HEK293 (cell line): ENCODE data around the gene MUC13.
"Not testable (repeated sequence)": the region's sequence is repeated elsewhere in the genome, so short reads cannot be mapped to it uniquely, and the experiment has no call there.

Experiments used
- CTCF ChIA-PET: fragments of 350-600 bp; formaldehyde crosslinking; extraction: SDS; loops from one replicate; lab custom pipeline; 2021; ENCODE audit warnings: antibody characterized with exemption; lab: Yijun Ruan, JAX
- POLR2A ChIA-PET: fragments of 300-600 bp; formaldehyde crosslinking; extraction: SDS; loops from one replicate; lab custom pipeline; 2020; ENCODE audit warnings: antibody characterized with exemption, inconsistent platforms; lab: Yijun Ruan, JAX
- H3K27ac ChIP-seq: fragments of 200-500 bp; sonication (Bioruptor generic); 2 replicates; pipeline ENCODE4 v1.5.1; 2014; ENCODE audit warnings: low read depth, low read length, control low read depth, inconsistent platforms; ENCODE audit errors: extremely low read depth
- H3K36me3 ChIP-seq, 2 experiments: fragments of 200-500 bp in 1 of 2; sonication (Bioruptor generic) in 1 of 2; 1 replicate in 1 of 2; 2 replicates in 1 of 2; pipeline ENCODE4 v1.5.1; 2014 to 2017; ENCODE audit warnings: inconsistent platforms in 2 of 2, low read length in 2 of 2; ENCODE audit not compliant: control insufficient read depth in 2 of 2, insufficient read depth in 1 of 2
- H3K4me1 ChIP-seq: fragments of 200-500 bp; sonication (Bioruptor generic); 2 replicates; pipeline ENCODE4 v1.5.1; 2014; ENCODE audit warnings: mild to moderate bottlenecking, low read length, inconsistent platforms; ENCODE audit not compliant: control insufficient read depth, insufficient read depth
- H3K4me3 ChIP-seq: 2 replicates; pipeline ENCODE4 v1.5.1; 2011; ENCODE audit warnings: low read depth, mild to moderate bottlenecking, control low read depth, low read length, moderate library complexity
- H3K9me3 ChIP-seq: fragments of 200-500 bp; sonication (Bioruptor generic); 2 replicates; pipeline ENCODE4 v1.5.1; 2014; ENCODE audit warnings: low read depth, low read length, inconsistent platforms; ENCODE audit not compliant: control insufficient read depth, insufficient read depth
- AEBP2 ChIP-seq: fragments of 450-650 bp; formaldehyde crosslinking; IDR thresholded peaks from 2 replicates; pipeline ENCODE4 v1.5.1; 2016; ENCODE audit warnings: missing biosample characterization, missing genetic modification characterization, borderline replicate concordance
- ELK4 ChIP-seq: IDR thresholded peaks from 2 replicates; pipeline ENCODE4 v1.6.1; 2011; ENCODE audit warnings: mild to moderate bottlenecking, low read depth, low read length, borderline replicate concordance
- HOXC10 ChIP-seq: sonication (generic); formaldehyde crosslinking; IDR thresholded peaks from 2 replicates; pipeline ENCODE4 v1.8.1; 2023; ENCODE audit warnings: mild to moderate bottlenecking, missing genetic modification reagents
- KLF7 ChIP-seq: fragments of 450-650 bp; formaldehyde crosslinking; IDR thresholded peaks from 2 replicates; pipeline ENCODE4 v1.5.1; 2016; ENCODE audit warnings: missing biosample characterization, missing genetic modification characterization, borderline replicate concordance
- KLF9 ChIP-seq: fragments of 450-650 bp; formaldehyde crosslinking; IDR thresholded peaks from 2 replicates; pipeline ENCODE4 v1.5.1; 2016; ENCODE audit warnings: missing biosample characterization, missing genetic modification characterization, low read depth
- MEIS1 ChIP-seq: sonication (generic); formaldehyde crosslinking; IDR thresholded peaks from 2 replicates; pipeline ENCODE4 v1.8.1; 2022; ENCODE audit warnings: missing genetic modification reagents, mild to moderate bottlenecking, borderline replicate concordance
- SETDB1 ChIP-seq: IDR thresholded peaks from one replicate; pipeline ENCODE4 v1.6.1; 2017; ENCODE audit warnings: mild to moderate bottlenecking, low read length, moderate library complexity, mixed read lengths; ENCODE audit not compliant: insufficient read length
- SP3 ChIP-seq: fragments of 450-650 bp; formaldehyde crosslinking; IDR thresholded peaks from 2 replicates; pipeline ENCODE4 v1.5.1; 2016; ENCODE audit warnings: missing biosample characterization, missing genetic modification characterization
- ZBTB1 ChIP-seq: fragments of 450-650 bp; formaldehyde crosslinking; IDR thresholded peaks from 2 replicates; pipeline ENCODE4 v1.5.1; 2016; ENCODE audit warnings: missing biosample characterization, missing genetic modification characterization
- ZFP37 ChIP-seq: fragments of 450-650 bp; formaldehyde crosslinking; IDR thresholded peaks from 2 replicates; pipeline ENCODE4 v1.5.1; 2016; ENCODE audit warnings: missing biosample characterization, missing genetic modification characterization
- ZNF133 ChIP-seq: fragments of 450-650 bp; formaldehyde crosslinking; IDR thresholded peaks from 2 replicates; pipeline ENCODE4 v1.5.1; 2016; ENCODE audit warnings: missing biosample characterization, missing genetic modification characterization
- ZNF211 ChIP-seq: fragments of 450-650 bp; formaldehyde crosslinking; IDR thresholded peaks from 2 replicates; pipeline ENCODE4 v1.5.1; 2016; ENCODE audit warnings: low read depth, missing biosample characterization, missing genetic modification characterization
- ZNF221 ChIP-seq: fragments of 450-650 bp; formaldehyde crosslinking; IDR thresholded peaks from 2 replicates; pipeline ENCODE4 v1.5.1; 2017; ENCODE audit warnings: missing biosample characterization, missing genetic modification characterization, borderline replicate concordance
- ZNF24 ChIP-seq: fragments of 450-650 bp; formaldehyde crosslinking; IDR thresholded peaks from 2 replicates; pipeline ENCODE4 v1.5.1; 2016; ENCODE audit warnings: missing biosample characterization, missing genetic modification characterization
- ZNF292 ChIP-seq: fragments of 450-650 bp; formaldehyde crosslinking; IDR thresholded peaks from 2 replicates; pipeline ENCODE4 v1.5.1; 2016; ENCODE audit warnings: low read depth, missing biosample characterization, missing genetic modification characterization, borderline replicate concordance
- ZNF350 ChIP-seq: fragments of 450-650 bp; formaldehyde crosslinking; IDR thresholded peaks from 2 replicates; pipeline ENCODE4 v1.5.0; 2017; ENCODE audit warnings: missing biosample characterization, mild to moderate bottlenecking, missing genetic modification characterization
- ZNF354C ChIP-seq: fragments of 450-650 bp; formaldehyde crosslinking; IDR thresholded peaks from 2 replicates; pipeline ENCODE4 v1.5.1; 2016; ENCODE audit warnings: missing biosample characterization, missing genetic modification characterization, low read depth, borderline replicate concordance
- ZNF48 ChIP-seq: fragments of 450-650 bp; formaldehyde crosslinking; IDR thresholded peaks from 2 replicates; pipeline ENCODE4 v1.5.1; 2016; ENCODE audit warnings: missing biosample characterization, missing genetic modification characterization
- ZNF76 ChIP-seq: fragments of 450-650 bp; formaldehyde crosslinking; IDR thresholded peaks from 2 replicates; pipeline ENCODE4; 2016; ENCODE audit warnings: low read depth, missing biosample characterization, missing genetic modification characterization, borderline replicate concordance
- ZNF791 ChIP-seq: fragments of 450-650 bp; formaldehyde crosslinking; IDR thresholded peaks from 2 replicates; pipeline ENCODE4 v1.5.1; 2016; ENCODE audit warnings: missing biosample characterization, missing genetic modification characterization
- ZNF830 ChIP-seq: fragments of 450-650 bp; IDR thresholded peaks from 2 replicates; pipeline ENCODE4 v1.5.0; 2018; ENCODE audit warnings: missing biosample characterization, missing genetic modification characterization, low read depth, mild to moderate bottlenecking, moderate library complexity
- ZSCAN18 ChIP-seq: fragments of 450-650 bp; formaldehyde crosslinking; IDR thresholded peaks from 2 replicates; pipeline ENCODE4 v1.5.1; 2016; ENCODE audit warnings: missing biosample characterization, missing genetic modification characterization
- ZSCAN5A ChIP-seq: fragments of 450-650 bp; formaldehyde crosslinking; IDR thresholded peaks from 2 replicates; pipeline ENCODE4 v1.5.1; 2016; ENCODE audit warnings: missing biosample characterization, missing genetic modification characterization

Gene MUC13

GRCh38 chr3:124960698-124961097, 26.1 kb upstream of the MUC13 start:
- ChIA-PET CTCF (no interaction called here), POLR2A (no interaction called here)
- no peak overlapping the region for H3K27ac ChIP-seq
- no peaks in the 10 kb centered on the region for H3K36me3 ChIP-seq
- TF ChIP-seq ZNF350 (tag by site-specific recombination) (no peak), ZNF354C (tag by site-specific recombination) (no peak), ZNF76 (tag by site-specific recombination) (no peak), ZSCAN5A (tag by site-specific recombination) (no peak), ZNF24 (tag by site-specific recombination) (no peak), ZNF48 (tag by site-specific recombination) (no peak), ZNF133 (tag by site-specific recombination) (no peak), KLF7 (tag by site-specific recombination) (no peak), SP3 (tag by site-specific recombination) (no peak), ELK4 (no peak), MEIS1 (CRISPR knock-in tag) (no peak), ZSCAN18 (tag by site-specific recombination) (no peak), ZBTB1 (tag by site-specific recombination) (no peak), SETDB1 (no peak), ZFP37 (tag by site-specific recombination) (no peak), ZNF211 (tag by site-specific recombination) (no peak), ZNF292 (tag by site-specific recombination) (no peak), AEBP2 (no peak)
- H3K9me3 ChIP-seq = no peaks in the 10 kb centered on the region
- H3K4me1 ChIP-seq = no peaks in the 10 kb centered on the region
- no peak overlapping the region for H3K4me3 ChIP-seq

- Histone ChIP-seq H3K9me3 (no peaks in the 10 kb centered on the region), H3K4me1 (no peaks in the 10 kb centered on the region), H3K36me3 (no peaks in the 10 kb centered on the region), H3K4me3 (no peak overlapping the region), H3K27ac (no peak overlapping the region)
- CTCF ChIA-PET = no interaction called here
- POLR2A ChIA-PET = no interaction called here
- TF ChIP-seq KLF9 (tag by site-specific recombination) (no peak), HOXC10 (CRISPR knock-in tag) (no peak), ZNF830 (tag by site-specific recombination) (no peak), ZNF221 (tag by site-specific recombination) (no peak), ZNF791 (tag by site-specific recombination) (no peak)
Measured at GRCh38 chr3:124960105-124960504, 25.6 kb upstream of the MUC13 start.

GRCh38 chr3:124957951-124958350, 23.4 kb upstream of the MUC13 start:
- H3K4me3 ChIP-seq, H3K9me3 ChIP-seq, POLR2A ChIA-PET, H3K36me3 ChIP-seq, H3K4me1 ChIP-seq, CTCF ChIA-PET, H3K27ac ChIP-seq: not testable (repeated sequence)
